ENCODE data around the gene IGSF21.

GRCh38 chr1:18419845-18420184, 312.2 kb downstream of the IGSF21 start:
- no peak for TF ChIP-seq POLR2AphosphoS5 (IDR thresholded peaks at IDR 0.05; ENCODE audit: insufficient read depth, low read depth, low read length)
- TF ChIP-seq CTCF (IDR thresholded peaks at IDR 0.05; ENCODE audit: extremely low read depth in 1 of 2, insufficient read depth in 1 of 2, low read depth in 1 of 2, low read length in 2 of 2): no peak
- no peak for TF ChIP-seq POLR2A (IDR thresholded peaks at IDR 0.05; ENCODE audit: low read depth, low read length)
- TF ChIP-seq EZH2 (IDR thresholded peaks at IDR 0.05; ENCODE audit: borderline replicate concordance, low read depth, low read length, severe bottlenecking): no peak
- no peak for TF ChIP-seq MYC (IDR thresholded peaks at IDR 0.05; ENCODE audit: low read depth, low read length)
